CD8-positive, alpha-beta memory T cell (primary cell): Measurements from ENCODE around the gene CYSRT1. TPM values are rescaled to one million over a fixed set of nuclear protein-coding genes. Genes with fewer than 3 reads are reported as not detected.

ENCODE experiments used
- CTCF ChIA-PET: fragments of 350-600 bp; sonication (Branson Sonifier 250); formaldehyde crosslinking; loops from one replicate; lab custom pipeline; 2021; ENCODE audit warnings: antibody characterized with exemption; lab: Charles Lee
- POLR2A ChIA-PET: fragments of 350-600 bp; sonication (Branson Sonifier 250); formaldehyde crosslinking; loops from one replicate; lab custom pipeline; 2021; ENCODE audit warnings: antibody characterized with exemption; lab: Charles Lee
- DNase-seq, 5 donors: peaks; one replicate each; pipeline versions ENCODE4 v3.0.0 to v3.0.0-alpha.2; 2020 to 2022; ENCODE audit warnings: mixed read lengths in 1 of 5
- H3K27ac ChIP-seq: one replicate; pipeline ENCODE4 v1.7.0; 2013; ENCODE audit warnings: low read depth, mild to moderate bottlenecking, low read length, moderate library complexity
- H3K27me3 ChIP-seq: 2 replicates; pipeline ENCODE4 v1.7.0; 2013; ENCODE audit warnings: low read length, mild to moderate bottlenecking; ENCODE audit not compliant: insufficient read depth, poor library complexity, severe bottlenecking
- H3K36me3 ChIP-seq: 2 replicates; pipeline ENCODE4 v1.7.0; 2013; ENCODE audit warnings: mild to moderate bottlenecking, low read length, moderate library complexity; ENCODE audit not compliant: insufficient read depth
- H3K4me1 ChIP-seq: 2 replicates; pipeline ENCODE4 v1.7.0; 2013; ENCODE audit warnings: mild to moderate bottlenecking, low read length, moderate library complexity; ENCODE audit not compliant: insufficient read depth
- H3K4me3 ChIP-seq: 2 replicates; pipeline ENCODE4 v1.7.0; 2013; ENCODE audit warnings: mild to moderate bottlenecking, low read length
- H3K9me3 ChIP-seq: 2 replicates; pipeline ENCODE4 v1.7.0; 2013; ENCODE audit warnings: mild to moderate bottlenecking, low read length
- H3K27ac Mint-ChIP-seq, 8 donors: one replicate each; pipeline ENCODE4 v1.8.0; 2020 to 2021; ENCODE audit warnings: mixed read lengths in 8 of 8, mild to moderate bottlenecking in 6 of 8, inconsistent platforms in 3 of 8, moderate library complexity in 3 of 8
- H3K27me3 Mint-ChIP-seq, 2 donors: one replicate each; pipeline ENCODE4 v1.8.0; 2020 to 2021; ENCODE audit warnings: mixed read lengths in 2 of 2, mild to moderate bottlenecking in 1 of 2, moderate library complexity in 1 of 2
- H3K36me3 Mint-ChIP-seq, 3 donors: one replicate each; pipeline ENCODE4 v1.8.0; 2020 to 2021; ENCODE audit warnings: mixed read lengths in 3 of 3, inconsistent platforms in 1 of 3, mild to moderate bottlenecking in 1 of 3
- H3K4me1 Mint-ChIP-seq, 3 donors: one replicate each; pipeline ENCODE4 v1.8.0; 2020 to 2021; ENCODE audit warnings: mixed read lengths in 3 of 3, inconsistent platforms in 1 of 3, mild to moderate bottlenecking in 1 of 3
- H3K4me3 Mint-ChIP-seq, 7 donors: one replicate each; pipeline ENCODE4 v1.8.0; 2020 to 2021; ENCODE audit warnings: mixed read lengths in 7 of 7, mild to moderate bottlenecking in 6 of 7, moderate library complexity in 4 of 7, inconsistent platforms in 2 of 7
- H3K9me3 Mint-ChIP-seq, 5 donors: one replicate each; pipeline ENCODE4 v1.8.0; 2020 to 2022; ENCODE audit warnings: mixed read lengths in 5 of 5, mild to moderate bottlenecking in 3 of 5, moderate library complexity in 2 of 5, inconsistent platforms in 1 of 5
- polyA plus RNA-seq: library from polyadenylated mRNA; unstranded; fragments of 300-500 nt; fragmentation: Illumina TruSeq; gene quantifications from one replicate; pipeline ENCODE4 v1.2.3, GENCODE V29; 2021
- total RNA-seq, 2 experiments: library from RNA; stranded (reverse); gene quantifications; one replicate each; pipeline ENCODE4 v1.2.3, GENCODE V29; 2021

CYSRT1 gene
- total and polyA plus RNA-seq, 3 experiments from 2014 or later: 0.32 to 0.66 (median 0.58) TPM

GRCh38 chr9:137266162-137266527 is 41.2 kb downstream of the CYSRT1 start:
- no peaks in the 10 kb centered on the region for H3K27me3 Mint-ChIP-seq
- no peak overlapping the region for H3K27ac Mint-ChIP-seq
- CTCF ChIA-PET: interaction anchor here (1.0 kb wide), 1 partner anchor 29 kb away, joined by 4 read pairs; no protein-coding TSS in a partner anchor
- POLR2A ChIA-PET: no interaction called here
- H3K27me3 ChIP-seq: no peaks in the 10 kb centered on the region
- H3K36me3 Mint-ChIP-seq: peaks cover 5 to 68% (median 13%) of the 10 kb centered on the region in 3 donors
- peaks cover 4% of the 10 kb centered on the region for H3K36me3 ChIP-seq
- H3K4me3 ChIP-seq: no peak overlapping the region
- no peaks in the 10 kb centered on the region for H3K9me3 Mint-ChIP-seq
- no peak overlapping the region for H3K4me3 Mint-ChIP-seq
- H3K9me3 ChIP-seq: no peaks in the 10 kb centered on the region
- no peak for DNase-seq
- H3K27ac ChIP-seq: no peak overlapping the region
- H3K4me1 ChIP-seq: peaks cover 3% of the 10 kb centered on the region
- H3K4me1 Mint-ChIP-seq: peaks cover 4 to 10% (median 7%) of the 10 kb centered on the region in 3 donors

GRCh38 chr9:137266585-137267453 is 41.8 kb downstream of the CYSRT1 start:
- ChIA-PET CTCF (no interaction called here), POLR2A (interaction anchor here (0.6 kb wide), 1 partner anchor 19 kb away, joined by 3 read pairs; no protein-coding TSS in a partner anchor)

GRCh38 chr9:137267933-137268355 is 43.0 kb downstream of the CYSRT1 start:
- Mint-ChIP-seq H3K9me3 (no peaks in the 10 kb centered on the region), H3K27ac (peak overlapping the region in 2 of 8 donors; percentile 25 to 75), H3K27me3 (no peaks in the 10 kb centered on the region), H3K4me1 (peaks cover 6 to 11% (median 10%) of the 10 kb centered on the region in 3 donors), H3K4me3 (no peak overlapping the region), H3K36me3 (peaks cover 5 to 65% (median 13%) of the 10 kb centered on the region in 3 donors)
- Histone ChIP-seq H3K4me3 (no peak overlapping the region), H3K27ac (peak overlapping the region; percentile 5), H3K36me3 (peaks cover 4% of the 10 kb centered on the region), H3K27me3 (no peaks in the 10 kb centered on the region), H3K9me3 (no peaks in the 10 kb centered on the region), H3K4me1 (peaks cover 14% of the 10 kb centered on the region)
- ChIA-PET POLR2A (no interaction called here), CTCF (no interaction called here)
- DNase-seq: no peak

More at GRCh38 chr9:137266585-137267453, 41.8 kb downstream of the CYSRT1 start:
- Mint-ChIP-seq H3K4me1 (peaks cover 6 to 11% (median 11%) of the 10 kb centered on the region in 3 donors), H3K9me3 (no peaks in the 10 kb centered on the region), H3K27me3 (no peaks in the 10 kb centered on the region), H3K4me3 (no peak overlapping the region), H3K36me3 (peaks cover 5 to 68% (median 14%) of the 10 kb centered on the region in 3 donors), H3K27ac (peak overlapping the region in 1 of 8 donors; percentile 42)
- H3K9me3 ChIP-seq: no peaks in the 10 kb centered on the region
- H3K4me1 ChIP-seq: peaks cover 9% of the 10 kb centered on the region
- H3K4me3 ChIP-seq: no peak overlapping the region
- DNase-seq: no peak
- peaks cover 4% of the 10 kb centered on the region for H3K36me3 ChIP-seq
- H3K27me3 ChIP-seq: no peaks in the 10 kb centered on the region
- H3K27ac ChIP-seq: no peak overlapping the region

- Histone ChIP-seq H3K4me3 (no peak overlapping the region), H3K27me3 (no peaks in the 10 kb centered on the region), H3K4me1 (peaks cover 14% of the 10 kb centered on the region), H3K36me3 (peaks cover 4% of the 10 kb centered on the region), H3K9me3 (no peaks in the 10 kb centered on the region), H3K27ac (peak overlapping the region; percentile 5)
- no peak for DNase-seq
- Mint-ChIP-seq H3K27me3 (no peaks in the 10 kb centered on the region), H3K27ac (peak overlapping the region in 1 of 8 donors; percentile 26), H3K9me3 (no peaks in the 10 kb centered on the region), H3K4me1 (peaks cover 6 to 11% (median 10%) of the 10 kb centered on the region in 3 donors), H3K36me3 (peaks cover 5 to 64% (median 15%) of the 10 kb centered on the region in 3 donors), H3K4me3 (no peak overlapping the region)
- POLR2A ChIA-PET: no interaction called here
- CTCF ChIA-PET: no interaction called here
Observed at GRCh38 chr9:137268538-137269201, 43.7 kb downstream of the CYSRT1 start.

GRCh38 chr9:137269231-137269772 is 44.3 kb downstream of the CYSRT1 start:
- CTCF ChIA-PET: no interaction called here

GRCh38 chr9:137270929-137271695 is 46.1 kb downstream of the CYSRT1 start:
- peaks cover 14% of the 10 kb centered on the region for H3K4me1 ChIP-seq
- Mint-ChIP-seq H3K36me3 (peaks cover 5 to 46% (median 14%) of the 10 kb centered on the region in 3 donors), H3K9me3 (no peaks in the 10 kb centered on the region), H3K4me3 (peak overlapping the region in 2 of 7 donors; percentile 20 to 32), H3K4me1 (peaks cover 6 to 18% (median 10%) of the 10 kb centered on the region in 3 donors), H3K27me3 (peaks cover 4 to 5% of the 10 kb centered on the region in 2 donors), H3K27ac (peak overlapping the region in 3 of 8 donors; percentile 6 to 75 (median 43))
- ChIA-PET POLR2A (no interaction called here), CTCF (interaction anchor here (1.4 kb wide), 1 partner anchor 35 kb away, joined by 3 read pairs; no protein-coding TSS in a partner anchor)
- no peak overlapping the region for H3K4me3 ChIP-seq
- H3K9me3 ChIP-seq: no peaks in the 10 kb centered on the region
- no peaks in the 10 kb centered on the region for H3K27me3 ChIP-seq
- no peak overlapping the region for H3K27ac ChIP-seq
- peaks cover 3% of the 10 kb centered on the region for H3K36me3 ChIP-seq
- DNase-seq: peak in 2 of 5 donors; percentile 24 to 71

More at GRCh38 chr9:137269231-137269772, 44.3 kb downstream of the CYSRT1 start:
- POLR2A ChIA-PET: no interaction called here
- H3K4me1 ChIP-seq: peaks cover 14% of the 10 kb centered on the region
- no peaks in the 10 kb centered on the region for H3K9me3 ChIP-seq
- H3K4me3 ChIP-seq: no peak overlapping the region
- Mint-ChIP-seq H3K4me3 (no peak overlapping the region), H3K27ac (no peak overlapping the region), H3K9me3 (no peaks in the 10 kb centered on the region), H3K27me3 (no peaks in the 10 kb centered on the region), H3K36me3 (peaks cover 5 to 57% (median 15%) of the 10 kb centered on the region in 3 donors), H3K4me1 (peaks cover 6 to 11% (median 10%) of the 10 kb centered on the region in 3 donors)
- no peaks in the 10 kb centered on the region for H3K27me3 ChIP-seq
- no peak for DNase-seq
- H3K36me3 ChIP-seq: peaks cover 4% of the 10 kb centered on the region
- H3K27ac ChIP-seq: peak overlapping the region; percentile 5

- DNase-seq: no peak
- H3K27ac ChIP-seq: no peak overlapping the region
- H3K27ac Mint-ChIP-seq: peak overlapping the region in 2 of 8 donors; percentile 6 to 43
- no peaks in the 10 kb centered on the region for H3K36me3 ChIP-seq
- peaks cover 6 to 21% (median 10%) of the 10 kb centered on the region in 3 donors for H3K4me1 Mint-ChIP-seq
- H3K36me3 Mint-ChIP-seq: peaks cover 5 to 42% (median 14%) of the 10 kb centered on the region in 3 donors
- no peak overlapping the region for H3K4me3 ChIP-seq
- peak overlapping the region in 2 of 7 donors; percentile 32 to 70 for H3K4me3 Mint-ChIP-seq
- H3K9me3 Mint-ChIP-seq: no peaks in the 10 kb centered on the region
- CTCF ChIA-PET: interaction anchor here (1.4 kb wide), 1 partner anchor 35 kb away, joined by 3 read pairs; no protein-coding TSS in a partner anchor
- H3K27me3 ChIP-seq: no peaks in the 10 kb centered on the region
- H3K4me1 ChIP-seq: peaks cover 14% of the 10 kb centered on the region
- POLR2A ChIA-PET: no interaction called here
- peaks cover 4 to 5% of the 10 kb centered on the region in 2 donors for H3K27me3 Mint-ChIP-seq
- H3K9me3 ChIP-seq: no peaks in the 10 kb centered on the region
Observed at GRCh38 chr9:137271696-137272076, 46.7 kb downstream of the CYSRT1 start.
